ENCODE results near the gene NXT2.
"Not testable (repeated sequence)": the region's sequence is repeated elsewhere in the genome, so short reads cannot be mapped to it uniquely, and the experiment has no call there.

NXT2 gene

GRCh38 chrX:109519001-109519400 is 17.6 kb upstream of the NXT2 start:
- TF ChIP-seq CTCF (IDR thresholded peaks at IDR 0.05; ENCODE audit: low read depth, low read length): no peak

GRCh38 chrX:109533005-109533404 is 3.6 kb upstream of the NXT2 start:
- no peak for TF ChIP-seq CTCF (IDR thresholded peaks at IDR 0.05; ENCODE audit: low read depth, low read length)
- no peak overlapping the region for H3K4me3 ChIP-seq (ENCODE audit: low read depth, low read length)

More at GRCh38 chrX:109519001-109519400, 17.6 kb upstream of the NXT2 start:
- no peak overlapping the region for H3K4me3 ChIP-seq (ENCODE audit: low read depth, low read length)

GRCh38 chrX:109533631-109534030 is 3.0 kb upstream of the NXT2 start:
- H3K4me3 ChIP-seq (ENCODE audit: low read depth, low read length): no peak overlapping the region
- no peak for TF ChIP-seq CTCF (IDR thresholded peaks at IDR 0.05; ENCODE audit: low read depth, low read length)

- TF ChIP-seq CTCF (IDR thresholded peaks at IDR 0.05; ENCODE audit: low read depth, low read length): no peak
- no peak overlapping the region for H3K4me3 ChIP-seq (ENCODE audit: low read depth, low read length)
Observed at GRCh38 chrX:109534933-109535332, 1.7 kb upstream of the NXT2 start.

- no peak overlapping the region for H3K4me3 ChIP-seq (ENCODE audit: low read depth, low read length)
- TF ChIP-seq CTCF (IDR thresholded peaks at IDR 0.05; ENCODE audit: low read depth, low read length): no peak
Observed at GRCh38 chrX:109535578-109535977, 1.1 kb upstream of the NXT2 start.

- peak overlapping the region; percentile 67 for H3K4me3 ChIP-seq (ENCODE audit: low read depth, low read length)
- TF ChIP-seq CTCF (IDR thresholded peaks at IDR 0.05; ENCODE audit: low read depth, low read length): no peak
Observed at GRCh38 chrX:109537324-109537665, 651 bp downstream of the NXT2 start.

- H3K4me3 ChIP-seq (ENCODE audit: low read depth, low read length): not testable (repeated sequence)
Observed at GRCh38 chrX:109539007-109539406, 2.4 kb downstream of the NXT2 start.

- H3K4me3 ChIP-seq (ENCODE audit: low read depth, low read length): no peak overlapping the region
- TF ChIP-seq CTCF (IDR thresholded peaks at IDR 0.05; ENCODE audit: low read depth, low read length): no peak
Observed at GRCh38 chrX:109553862-109554261, 17.2 kb downstream of the NXT2 start.

- H3K4me3 ChIP-seq (ENCODE audit: low read depth, low read length): not testable (repeated sequence)
Observed at GRCh38 chrX:109576083-109576482, 39.4 kb downstream of the NXT2 start.
